Tibial nerve (tissue), 4 donors: ENCODE measurements around the gene LPCAT3. TPM values are rescaled to one million over a fixed set of nuclear protein-coding genes. Genes with fewer than 3 reads are reported as not detected.

Experiments used
- DNase-seq, 2 donors: peaks; one replicate each; pipeline ENCODE4 v3.0.0-alpha.2; 2019; ENCODE audit warnings: low spot score in 2 of 2
- H3K27ac ChIP-seq, 4 donors: fragments of 200-600 bp; sonication (generic) in 3 of 4; one replicate each; pipeline ENCODE4 v1.5.1; 2017 to 2019; ENCODE audit warnings: mild to moderate bottlenecking in 1 of 4
- H3K27me3 ChIP-seq, 2 donors: fragments of 200-600 bp; sonication (generic) in 1 of 2; one replicate each; pipeline versions ENCODE4 v1.5.1 to v1.6.0; 2017 to 2019
- H3K36me3 ChIP-seq, 3 donors: fragments of 200-600 bp; sonication (generic); one replicate each; pipeline ENCODE4 v1.5.1; 2018 to 2019
- H3K4me1 ChIP-seq, 4 donors: fragments of 200-600 bp; sonication (generic) in 3 of 4; one replicate each; pipeline ENCODE4 v1.5.1; 2017 to 2019
- H3K4me3 ChIP-seq, 4 donors: fragments of 200-600 bp; sonication (generic) in 3 of 4; one replicate each; pipeline ENCODE4 v1.5.1; 2017 to 2019; ENCODE audit warnings: mild to moderate bottlenecking in 1 of 4, moderate library complexity in 1 of 4
- H3K9me3 ChIP-seq, 4 donors: fragments of 200-600 bp; sonication (generic) in 3 of 4; one replicate each; pipeline ENCODE4 v1.5.1; 2017 to 2019
- CTCF ChIP-seq, 5 experiments: fragments of 200-600 bp in 3 of 5; fragments of 450-650 bp in 2 of 5; sonication (generic) in 3 of 5; IDR thresholded peaks; one replicate each; pipeline ENCODE4 v1.5.1; 2016 to 2019; ENCODE audit warnings: antibody characterized with exemption in 5 of 5, mild to moderate bottlenecking in 3 of 5, moderate library complexity in 2 of 5
- EP300 ChIP-seq, 2 donors: sonication (generic); formaldehyde crosslinking; IDR thresholded peaks; one replicate each; pipeline ENCODE4 v1.6.1; 2017; ENCODE audit warnings: antibody characterized with exemption in 2 of 2, mild to moderate bottlenecking in 1 of 2
- POLR2A ChIP-seq, 2 donors: fragments of 450-650 bp; IDR thresholded peaks; one replicate each; pipeline ENCODE4 v1.6.1; 2017; ENCODE audit warnings: antibody characterized with exemption in 2 of 2, mild to moderate bottlenecking in 2 of 2, moderate library complexity in 2 of 2
- WGBS, 2 donors: methylation state at CpG; one replicate each; pipeline ENCODE4 v1.1.5; 2018; 5-methylcytosine and 5-hydroxymethylcytosine counted together
- total RNA-seq, 4 donors: library from RNA; depleted of rRNA; stranded (reverse); fragments of >200 nt; gene quantifications; one replicate each; pipeline ENCODE4 v1.1.0, GENCODE V29; 2016

LPCAT3 gene
- total RNA-seq, 4 donors from 2014 or later, result 19.7 to 29.7 (median 23.8) TPM

GRCh38 chr12:6946920-6947374, 71.3 kb downstream of the LPCAT3 start:
- peak overlapping the region in 2 of 4 donors; percentile 27 to 31 for H3K4me3 ChIP-seq
- H3K27ac ChIP-seq, result peak overlapping the region in 1 of 4 donors; percentile 75
- peaks cover 0 to 19% (median 0%) of the 10 kb centered on the region in 3 donors for H3K36me3 ChIP-seq
- no peaks in the 10 kb centered on the region for H3K9me3 ChIP-seq
- H3K27me3 ChIP-seq, result no peaks in the 10 kb centered on the region
- H3K4me1 ChIP-seq, result peaks cover 0 to 47% (median 28%) of the 10 kb centered on the region in 4 donors
- no peak for DNase-seq
- no peak for TF ChIP-seq CTCF (IDR thresholded peaks at IDR 0.05)
- no peak for TF ChIP-seq EP300 (IDR thresholded peaks at IDR 0.05)
- TF ChIP-seq POLR2A (IDR thresholded peaks at IDR 0.05), result no peak
- 61 to 72% methylated on average over 8 of the region's 8 CpGs for WGBS, 2 donors

- H3K36me3 ChIP-seq, result peaks cover 0 to 26% (median 3%) of the 10 kb centered on the region in 3 donors
- no peak for DNase-seq
- H3K4me1 ChIP-seq, result peaks cover 0 to 52% (median 28%) of the 10 kb centered on the region in 4 donors
- TF ChIP-seq POLR2A (IDR thresholded peaks at IDR 0.05) (no peak), EP300 (IDR thresholded peaks at IDR 0.05) (no peak), CTCF (IDR thresholded peaks at IDR 0.05) (no peak)
- H3K4me3 ChIP-seq, result peak overlapping the region in 2 of 4 donors; percentile 27 to 31
- no peaks in the 10 kb centered on the region for H3K27me3 ChIP-seq
- H3K9me3 ChIP-seq, result no peaks in the 10 kb centered on the region
- H3K27ac ChIP-seq, result peak overlapping the region in 3 of 4 donors; percentile 44 to 75 (median 67)
- 46 to 48% methylated on average over 32 of the region's 32 CpGs for WGBS, 2 donors
These were observed 72.0 kb downstream of the LPCAT3 start for GRCh38 chr12:6946033-6946919.

- no peak overlapping the region for H3K4me3 ChIP-seq
- TF ChIP-seq EP300 (IDR thresholded peaks at IDR 0.05) (no peak), POLR2A (IDR thresholded peaks at IDR 0.05) (no peak), CTCF (IDR thresholded peaks at IDR 0.05) (no peak)
- peak overlapping the region in 2 of 4 donors; percentile 67 to 75 for H3K27ac ChIP-seq
- H3K36me3 ChIP-seq, result peaks cover 0 to 33% (median 3%) of the 10 kb centered on the region in 3 donors
- no peaks in the 10 kb centered on the region for H3K27me3 ChIP-seq
- H3K4me1 ChIP-seq, result peaks cover 0 to 48% (median 28%) of the 10 kb centered on the region in 4 donors
- no peaks in the 10 kb centered on the region for H3K9me3 ChIP-seq
- no peak for DNase-seq
- 71 to 84% methylated on average over 11 of the region's 11 CpGs for WGBS, 2 donors
These were observed 72.7 kb downstream of the LPCAT3 start for GRCh38 chr12:6945613-6946012.

GRCh38 chr12:6944381-6945186, 73.7 kb downstream of the LPCAT3 start:
- peak; percentile 90 to 95 for DNase-seq
- Histone ChIP-seq H3K4me1 (peaks cover 0 to 48% (median 28%) of the 10 kb centered on the region in 4 donors), H3K4me3 (peak overlapping the region; percentile 52 to 81 (median 74)), H3K36me3 (peaks cover 0 to 42% (median 3%) of the 10 kb centered on the region in 3 donors), H3K27ac (peak overlapping the region; percentile 89 to 98 (median 96)), H3K27me3 (no peaks in the 10 kb centered on the region), H3K9me3 (no peaks in the 10 kb centered on the region)
- peak in 1 of 2 donors; percentile 20 for TF ChIP-seq POLR2A (IDR thresholded peaks at IDR 0.05)
- no peak for TF ChIP-seq EP300 (IDR thresholded peaks at IDR 0.05)
- TF ChIP-seq CTCF (IDR thresholded peaks at IDR 0.05), result peak; percentile 76 to 97 (median 89)
- 2% methylated on average over 31 to 42 of the region's 48 CpGs for WGBS, 2 donors
